OCI-M1 (cell line): ENCODE measurements around the gene ADGRG3.

ENCODE experiments used
- DNase-seq: peaks from one replicate; lab custom pipeline; 2025; lab: John Stamatoyannopoulos, UW

ADGRG3 gene

DNA sequence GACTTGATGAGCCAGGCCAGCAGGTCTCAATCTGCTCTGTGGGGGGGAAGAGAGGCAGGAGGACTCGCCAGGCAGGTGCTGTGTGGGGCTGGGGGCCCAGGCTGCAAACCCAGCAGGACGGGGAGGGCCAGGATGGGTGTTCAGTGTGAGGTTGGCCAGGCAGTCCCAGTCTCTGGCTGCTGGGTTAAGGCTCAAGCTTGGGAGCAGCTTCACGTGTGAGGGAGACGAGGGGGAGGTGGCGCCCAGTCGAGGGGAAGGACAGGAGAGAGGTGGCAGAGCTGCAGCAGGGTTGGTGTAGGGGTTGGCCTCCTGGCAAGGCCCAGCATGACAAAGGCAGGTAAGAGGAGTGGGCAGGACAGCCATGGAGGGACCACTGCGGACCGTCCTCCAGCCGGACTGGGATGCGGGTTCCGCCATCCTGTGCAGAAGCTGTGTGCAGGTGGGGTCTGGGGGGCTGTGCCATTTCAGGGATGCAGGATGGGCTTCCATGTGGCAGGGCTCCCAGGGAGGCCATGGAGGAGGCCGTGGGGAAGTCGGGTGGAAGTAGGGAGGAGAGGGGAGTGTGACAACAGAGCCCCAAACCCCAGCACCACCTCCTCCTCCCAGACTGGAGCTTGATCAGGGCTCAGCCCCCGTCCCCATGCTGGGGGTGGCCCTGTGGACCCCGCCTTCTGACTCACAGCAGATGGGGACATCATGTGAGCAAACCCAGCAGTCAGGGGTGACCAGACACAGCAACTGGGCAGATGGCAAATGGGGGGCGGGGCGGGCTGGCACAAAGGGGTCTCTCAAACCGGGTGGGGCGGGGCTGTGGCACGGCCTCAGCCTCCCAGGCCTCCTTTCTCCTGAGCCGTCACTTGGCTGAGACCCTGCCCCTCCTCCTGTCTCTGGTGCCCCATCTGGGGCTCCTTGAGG lies 36.9 kb upstream of the ADGRG3 start:
- DNase-seq, result no peak

DNA sequence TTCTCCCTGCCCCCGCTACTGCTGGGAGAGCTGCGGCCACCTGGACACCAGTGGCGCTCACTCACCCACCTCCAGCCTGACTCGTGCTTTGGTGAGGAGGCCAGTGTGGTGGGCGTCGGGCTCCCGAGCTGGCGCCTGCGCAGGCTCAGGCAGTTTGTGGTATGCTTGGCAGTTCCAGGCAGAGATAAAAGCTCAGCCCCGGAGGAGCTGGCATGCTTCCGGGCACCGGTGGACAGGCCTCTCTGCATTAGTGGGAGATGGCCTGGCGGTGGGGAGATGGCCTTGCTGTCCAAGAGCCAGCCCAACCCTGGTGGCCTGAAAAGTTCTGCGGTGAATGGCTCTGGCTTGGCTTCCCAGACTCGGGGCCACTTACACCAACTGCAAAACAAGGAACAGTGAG lies 35.5 kb upstream of the ADGRG3 start:
- DNase-seq, result no peak

DNA sequence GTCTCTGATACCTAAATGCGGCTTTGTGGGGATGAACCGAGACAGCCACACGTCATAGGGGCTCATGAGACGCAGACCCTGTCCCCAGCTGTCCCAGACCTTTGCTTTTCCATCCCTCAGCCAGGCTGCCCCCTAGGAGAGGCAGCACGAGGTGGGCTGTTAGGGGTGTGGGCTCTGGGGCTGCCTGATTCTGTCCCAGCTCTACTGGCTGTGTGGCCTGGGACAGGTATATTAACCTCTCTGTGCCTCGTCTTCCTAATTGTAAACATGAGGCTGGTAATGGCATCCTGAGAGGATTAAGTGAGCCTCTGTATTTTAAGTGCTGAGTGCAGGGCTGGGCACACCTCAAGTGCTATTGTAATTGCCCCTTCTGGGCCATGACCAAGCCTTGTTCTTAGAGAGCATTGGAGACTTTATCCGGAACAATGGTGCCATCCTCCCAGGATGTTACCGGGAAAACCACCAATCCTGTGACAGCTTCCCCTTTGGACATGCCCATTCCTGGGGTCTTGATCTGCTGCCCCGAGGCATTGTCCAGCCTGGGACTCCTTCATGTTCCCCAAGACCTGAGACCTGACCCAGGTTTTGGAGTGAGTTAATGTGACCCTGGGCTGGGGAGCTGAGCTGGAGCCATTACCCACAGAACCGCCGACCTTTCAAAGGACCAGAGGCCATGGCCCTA lies 34.6 kb upstream of the ADGRG3 start:
- DNase-seq, result no peak

DNA sequence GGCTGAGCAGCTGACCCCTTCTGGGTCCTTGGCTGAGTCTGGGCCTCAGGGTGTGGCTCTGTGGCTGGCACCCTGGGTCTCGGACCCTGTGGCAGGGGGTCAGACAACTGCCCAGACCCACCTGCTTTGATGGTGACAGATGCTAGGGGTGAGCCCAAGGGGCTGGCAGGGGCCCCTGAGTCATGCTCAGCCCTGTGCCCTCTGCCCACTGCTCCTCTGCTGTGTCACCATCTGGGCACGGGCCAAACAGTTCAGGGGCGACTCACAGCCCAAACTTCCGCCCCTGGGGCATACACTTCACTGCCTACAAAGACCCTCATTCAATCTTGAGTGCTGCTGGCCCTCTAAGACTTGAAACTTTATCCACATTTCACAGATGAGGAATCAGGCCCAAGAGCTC lies 33.9 kb upstream of the ADGRG3 start:
- DNase-seq, result no peak

DNA sequence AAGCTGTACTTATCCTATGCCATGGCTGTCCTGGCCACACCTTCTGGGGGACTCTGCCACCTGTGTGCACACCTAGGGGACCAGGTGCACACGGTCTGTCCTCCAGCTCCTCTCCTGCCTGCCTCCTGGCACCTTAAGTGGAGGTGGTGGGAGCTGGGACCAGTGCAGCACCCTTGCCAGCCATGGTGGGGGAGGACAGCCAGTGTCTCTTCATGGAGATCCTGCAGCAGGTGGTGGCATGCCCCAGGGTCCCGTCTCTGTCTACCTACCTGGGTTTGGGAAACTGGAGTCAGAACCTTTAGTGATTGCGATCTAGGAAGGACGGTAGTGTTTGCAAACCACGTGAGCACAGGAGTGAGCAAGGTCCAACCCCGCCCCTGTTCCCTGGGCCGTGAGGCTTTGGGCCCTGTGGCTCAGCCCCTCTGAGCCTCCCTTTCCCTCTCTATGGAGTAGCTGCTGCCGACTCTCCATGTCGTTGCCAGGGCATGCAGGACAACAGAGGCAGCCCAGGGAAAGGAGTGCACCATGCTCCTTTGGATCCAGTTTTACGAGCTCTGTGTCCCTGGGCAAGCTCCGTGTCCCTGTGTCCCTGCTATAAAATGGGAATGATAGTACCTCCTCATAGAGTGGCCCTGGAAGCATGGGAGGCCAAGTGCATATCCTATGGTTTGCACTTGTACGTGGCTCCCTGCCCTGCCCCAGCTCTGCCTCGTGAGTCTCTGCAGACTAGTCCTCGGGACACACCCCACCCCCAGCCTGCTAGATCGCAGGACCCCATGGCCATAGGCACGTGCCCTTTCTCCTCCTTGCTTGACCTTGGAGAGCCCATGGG lies 32.6 kb upstream of the ADGRG3 start:
- DNase-seq, result no peak

DNA sequence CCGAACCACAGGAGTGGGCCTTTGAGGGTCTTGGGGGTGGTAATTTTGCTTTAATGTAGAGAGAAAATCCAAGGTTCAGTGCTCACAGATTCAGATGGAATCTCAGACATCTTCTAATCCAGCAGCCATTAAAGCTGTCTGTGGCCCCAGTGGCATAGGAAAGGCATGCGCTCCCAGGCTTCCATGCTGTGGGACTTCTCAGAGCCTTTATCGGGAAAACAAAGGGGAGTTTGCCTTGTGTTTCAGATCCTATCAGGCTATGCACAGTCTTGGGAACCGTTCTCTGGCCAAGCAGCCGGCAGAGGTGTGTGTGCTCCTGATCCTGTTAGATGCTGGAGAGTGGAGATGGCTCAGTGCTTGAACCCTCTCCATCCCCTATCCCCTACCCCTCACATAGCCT lies 31.9 kb upstream of the ADGRG3 start:
- no peak for DNase-seq

DNA sequence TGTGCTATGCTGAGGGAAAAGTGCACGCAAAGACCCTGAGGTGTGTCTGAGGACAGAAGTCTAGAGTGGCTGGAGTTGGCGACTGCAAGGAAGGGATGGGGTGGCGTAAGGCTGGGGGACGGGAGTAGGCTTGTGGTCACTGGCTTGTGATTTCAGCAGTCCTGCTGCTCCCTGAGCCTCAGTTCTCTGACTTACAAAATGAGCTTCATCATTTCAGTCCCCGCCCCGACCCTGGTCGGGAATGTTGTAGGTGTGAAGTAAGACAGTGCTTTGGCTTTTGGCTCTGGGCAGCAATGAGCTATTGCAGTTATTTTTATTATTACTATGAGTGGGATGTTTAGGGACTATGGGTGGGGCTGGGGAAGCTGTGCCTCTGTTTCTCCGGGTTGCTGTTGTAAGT lies 31.1 kb upstream of the ADGRG3 start:
- DNase-seq, result no peak

DNA sequence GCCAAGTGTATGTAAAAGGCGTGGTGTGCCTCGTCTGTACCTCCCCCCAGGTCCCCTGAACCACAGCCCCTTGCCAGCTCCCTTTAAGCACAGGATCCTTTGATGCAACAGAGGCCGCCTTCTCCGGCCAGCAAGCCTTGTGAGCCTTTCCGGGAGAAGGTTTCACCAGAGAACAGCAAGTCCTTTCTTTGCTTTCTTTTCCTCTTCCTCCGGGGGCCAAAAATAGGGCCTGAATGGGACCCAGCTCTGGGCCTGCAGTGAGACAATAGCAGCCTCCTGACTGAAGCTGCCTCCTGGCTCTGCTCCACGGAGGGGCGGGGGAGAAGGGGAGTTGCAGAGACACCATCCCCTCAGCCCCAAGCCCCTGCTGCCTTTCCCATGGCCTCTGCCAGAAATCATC lies 30.7 kb upstream of the ADGRG3 start:
- DNase-seq, result no peak

DNA sequence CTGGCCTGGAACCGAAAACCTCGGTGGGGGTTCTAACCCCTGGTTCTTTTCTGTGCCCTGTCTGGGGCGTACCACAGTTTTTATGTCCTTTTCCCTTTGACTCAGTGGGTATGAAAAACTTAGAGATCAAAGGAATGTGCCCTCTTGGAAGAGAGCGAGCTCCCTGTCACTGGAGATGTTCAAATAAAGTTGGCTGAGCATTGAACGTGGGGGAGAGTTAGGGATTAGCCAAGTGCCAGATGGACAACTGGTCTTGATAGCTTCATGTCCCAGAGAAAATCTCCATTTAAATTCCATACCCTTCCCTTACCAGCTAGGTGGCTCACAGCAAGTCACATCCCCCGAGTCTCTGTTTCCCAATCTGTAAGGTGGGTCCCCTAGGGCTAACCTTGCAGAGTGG lies 30.1 kb upstream of the ADGRG3 start:
- no peak for DNase-seq

DNA sequence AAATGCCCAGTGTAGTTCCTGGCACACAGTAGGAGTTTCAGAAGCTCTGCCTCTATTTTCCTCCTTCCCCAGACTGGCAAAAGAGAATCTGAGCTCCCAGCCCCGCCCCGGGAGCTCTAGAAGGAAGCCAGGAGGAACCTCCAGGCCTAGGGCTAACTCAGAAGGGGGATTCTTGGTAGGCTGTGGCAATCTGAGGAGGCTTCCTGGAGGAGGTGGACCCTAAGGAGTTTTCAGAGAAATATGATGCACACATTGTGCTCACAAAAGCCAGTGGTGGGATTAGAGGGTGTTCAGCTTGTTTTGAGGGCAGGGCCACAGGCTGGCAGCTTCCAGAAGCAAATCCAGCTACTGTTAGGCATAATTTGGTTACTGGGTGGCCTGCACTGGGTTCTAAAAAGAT lies 29.7 kb upstream of the ADGRG3 start:
- no peak for DNase-seq

DNA sequence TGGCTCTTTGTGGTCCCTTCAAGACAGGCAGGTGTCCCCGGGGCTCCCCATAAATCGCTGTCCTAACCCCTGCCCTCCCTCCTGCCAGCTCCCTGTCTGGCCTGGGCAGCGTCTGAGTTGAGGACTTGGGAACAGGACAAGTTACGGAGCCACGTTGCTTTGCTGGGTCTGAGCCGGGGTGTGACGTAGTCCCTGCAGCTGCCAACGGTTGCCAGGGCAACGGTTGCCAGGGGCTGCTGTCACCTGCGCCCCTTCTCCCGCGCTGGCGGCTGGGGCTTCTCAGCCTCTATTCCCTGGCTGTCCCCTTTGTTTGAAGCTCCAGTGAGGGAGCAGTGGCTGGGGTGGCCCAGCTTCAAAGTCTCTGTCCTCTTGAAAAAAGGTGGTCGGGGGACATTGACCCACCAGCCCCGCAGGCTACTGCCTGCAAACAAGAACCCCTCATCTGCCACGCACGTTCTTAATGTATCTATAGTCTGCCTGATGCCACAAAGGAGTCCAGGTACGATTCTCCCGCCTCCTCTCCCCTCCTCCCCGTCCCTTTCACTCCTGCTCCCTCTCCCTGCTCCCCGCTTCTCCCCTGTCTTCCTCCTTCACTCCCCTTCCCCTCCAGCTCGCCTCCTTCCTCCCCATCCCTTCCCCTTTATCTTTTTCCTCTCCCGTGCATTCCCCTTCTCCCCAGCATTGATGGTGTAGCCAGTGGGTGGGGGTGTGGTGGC lies 28.8 kb upstream of the ADGRG3 start:
- no peak for DNase-seq

DNA sequence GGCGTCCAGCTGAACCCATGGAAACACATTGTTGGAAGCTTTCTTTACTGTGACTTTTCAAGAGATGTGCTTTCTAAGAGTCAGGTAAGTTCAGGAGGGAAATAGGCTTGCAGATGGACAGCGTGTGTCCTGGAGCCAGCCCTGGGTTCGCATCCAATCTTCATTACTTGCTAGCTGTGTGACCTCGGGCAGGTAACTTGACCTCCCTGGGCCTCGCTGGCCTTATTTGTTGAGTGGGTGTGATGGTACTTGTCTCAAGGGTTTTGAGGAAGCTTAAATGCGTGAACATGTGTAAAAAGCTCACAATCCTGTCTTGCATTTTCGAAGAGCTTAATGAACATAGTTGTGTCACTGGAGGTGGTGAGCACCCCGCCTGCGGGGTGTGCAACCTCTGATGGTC lies 27.9 kb upstream of the ADGRG3 start:
- no peak for DNase-seq

DNA sequence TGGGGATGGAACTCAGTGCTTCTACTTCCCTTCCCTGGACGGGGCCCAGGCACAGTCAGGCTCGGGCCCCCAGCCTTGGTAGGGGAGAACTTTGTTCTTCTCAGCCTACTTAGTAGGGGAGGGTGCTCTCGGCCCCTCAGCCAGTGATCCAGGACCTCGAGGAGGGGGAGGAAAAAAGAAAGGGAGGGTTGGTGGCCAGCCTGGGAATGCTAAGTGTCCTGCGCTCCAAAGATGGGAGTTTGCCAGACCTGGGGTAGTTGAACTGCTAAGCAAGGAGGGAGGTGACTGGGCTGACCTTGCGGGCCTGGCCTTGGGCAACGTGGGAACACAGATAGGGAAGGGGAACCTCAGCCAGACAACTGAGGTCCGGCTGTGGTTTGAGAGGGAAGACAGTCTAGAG lies 27.5 kb upstream of the ADGRG3 start:
- peak; percentile 9 for DNase-seq

DNA sequence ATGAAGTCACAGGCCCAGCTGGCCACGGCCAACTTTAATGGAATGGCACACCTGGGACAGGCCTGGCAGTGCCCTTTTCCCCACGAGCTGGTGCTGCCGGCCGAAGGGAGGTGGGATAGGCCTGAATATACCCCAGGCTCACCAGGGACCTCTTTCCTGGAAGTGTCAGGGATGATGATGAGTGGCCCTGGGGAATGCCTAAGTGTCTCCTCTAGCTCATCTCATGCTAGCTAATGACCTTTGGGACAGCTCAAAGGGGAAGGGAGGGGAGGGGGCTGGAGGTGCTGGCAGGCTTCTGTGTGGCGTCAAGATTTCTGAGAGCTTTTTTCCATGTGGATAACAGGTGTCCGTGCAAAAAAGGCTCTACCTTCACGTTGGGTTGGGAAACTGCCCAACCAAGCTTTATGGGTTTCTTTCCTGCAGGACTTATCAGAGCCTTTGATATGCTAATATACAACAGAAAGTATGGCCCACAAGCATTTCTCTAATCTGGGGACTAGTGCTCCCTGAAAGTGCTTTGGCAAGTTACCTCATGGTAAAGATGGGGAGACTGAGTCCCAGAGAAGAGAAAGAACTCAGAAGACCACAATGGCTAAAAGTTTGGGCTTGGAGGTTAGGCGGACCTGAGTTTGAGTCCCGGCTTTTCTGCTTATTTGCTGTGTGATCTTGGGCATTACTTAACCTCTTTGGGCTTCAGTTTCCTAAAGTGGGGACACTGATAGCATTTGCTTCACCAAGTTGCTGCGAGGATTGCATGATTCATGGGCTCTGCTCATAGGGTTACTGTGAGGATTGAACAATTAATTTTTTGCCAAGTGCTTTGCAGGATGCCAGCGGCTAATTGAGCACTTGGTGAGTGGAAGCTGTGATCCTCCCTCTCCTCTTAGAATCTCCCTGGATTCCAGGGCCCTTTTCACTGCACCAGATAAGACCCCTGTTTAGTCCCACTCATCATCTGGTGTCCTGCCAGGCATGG lies 25.7 kb upstream of the ADGRG3 start:
- no peak for DNase-seq

DNA sequence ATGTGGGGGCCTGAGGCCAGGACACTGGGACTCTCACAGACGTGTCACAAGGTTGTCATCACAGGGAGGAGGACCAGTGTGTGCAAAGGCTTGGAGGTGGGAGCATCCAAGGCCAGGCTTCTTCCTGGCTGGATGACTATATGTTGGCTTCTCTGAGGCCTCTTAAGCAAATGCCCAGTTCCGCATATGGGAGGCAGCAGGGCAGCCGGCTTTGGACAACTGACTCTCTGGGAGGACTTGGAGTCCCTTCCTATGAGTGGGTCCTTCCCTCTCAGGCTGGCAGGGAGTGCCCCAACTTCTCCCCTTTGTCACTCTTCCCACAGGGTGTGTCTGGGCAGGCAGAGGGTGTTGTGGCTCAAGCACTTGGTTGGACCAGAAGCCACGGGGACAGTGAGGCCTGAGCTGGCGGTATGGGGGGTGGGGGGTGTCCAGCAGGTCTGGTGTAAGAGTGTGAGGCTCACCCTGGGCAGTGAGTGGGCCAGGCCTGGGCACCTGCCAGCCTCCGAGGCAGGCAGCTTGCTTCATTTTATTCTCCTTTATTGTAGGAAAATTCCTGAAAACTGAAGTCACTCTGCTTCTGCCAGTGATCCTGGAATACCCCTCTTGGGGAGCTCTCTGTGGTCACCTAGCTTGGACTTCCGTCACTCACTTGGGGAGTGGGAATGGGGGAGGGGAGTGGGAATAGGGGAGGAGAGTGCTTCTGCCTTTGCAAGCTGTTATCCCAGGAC lies 24.8 kb upstream of the ADGRG3 start:
- no peak for DNase-seq

DNA sequence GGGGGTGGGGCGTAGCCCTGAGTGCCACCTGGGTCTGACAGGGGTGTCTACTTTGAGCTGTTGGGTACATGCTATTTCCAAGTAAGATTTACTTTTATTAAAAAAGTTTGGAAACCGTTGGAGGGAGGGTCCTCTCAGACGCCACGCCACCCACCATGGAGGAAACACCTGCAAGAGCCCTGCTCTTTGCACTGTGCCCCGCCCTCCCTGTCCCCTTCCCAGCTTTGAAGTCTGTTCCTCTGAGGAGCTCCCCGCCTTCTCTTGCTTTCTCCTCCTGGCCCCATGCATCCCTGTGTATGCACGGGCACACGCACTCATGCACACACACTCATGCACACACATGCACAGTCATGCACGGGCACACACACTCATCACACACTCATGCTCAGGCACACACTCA lies 24.2 kb upstream of the ADGRG3 start:
- DNase-seq, result no peak

DNA sequence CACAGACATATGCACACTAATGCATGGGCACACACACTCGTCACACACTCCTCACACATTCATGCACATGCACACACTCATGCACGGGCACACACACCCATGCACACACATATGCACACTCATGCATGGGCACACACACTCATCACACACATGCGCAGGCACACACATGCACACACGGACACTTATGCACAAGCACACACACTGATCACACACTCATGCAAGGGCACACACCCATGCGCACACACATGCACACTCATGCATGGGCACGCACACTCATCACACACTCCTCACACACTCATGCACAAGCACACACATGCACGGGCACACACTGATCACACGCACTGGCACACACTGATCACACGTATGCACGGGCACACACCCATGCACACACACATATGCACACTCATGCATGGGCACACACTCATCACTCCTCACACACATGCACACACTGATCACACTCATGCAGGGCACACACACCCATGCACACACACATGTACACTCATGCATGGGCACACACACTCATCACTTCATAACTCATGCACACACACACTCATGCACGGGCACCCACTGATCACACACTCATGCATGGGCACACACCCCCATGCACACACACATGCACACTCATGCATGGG lies 23.6 kb upstream of the ADGRG3 start:
- no peak for DNase-seq

DNA sequence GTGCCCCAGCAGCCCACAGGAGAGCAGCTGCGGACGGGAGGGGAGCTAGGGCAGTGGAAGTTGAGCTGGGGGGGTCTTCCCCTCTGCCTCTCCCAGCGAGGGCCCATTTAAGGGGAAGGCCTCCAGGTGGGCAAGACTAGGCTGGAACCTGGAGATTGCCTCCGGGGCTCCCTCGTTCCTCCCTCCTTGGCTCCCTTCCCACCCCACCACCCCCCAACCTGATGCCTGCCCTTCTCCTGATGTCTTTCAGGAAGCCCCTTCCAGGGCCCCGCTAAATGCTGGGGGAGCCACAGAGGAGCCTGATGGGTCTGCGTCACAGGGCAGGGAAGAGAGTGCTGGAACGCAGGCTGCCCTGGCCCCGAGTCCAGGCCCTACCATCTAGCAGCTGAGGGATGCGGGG lies 22.9 kb upstream of the ADGRG3 start:
- DNase-seq, result no peak

DNA sequence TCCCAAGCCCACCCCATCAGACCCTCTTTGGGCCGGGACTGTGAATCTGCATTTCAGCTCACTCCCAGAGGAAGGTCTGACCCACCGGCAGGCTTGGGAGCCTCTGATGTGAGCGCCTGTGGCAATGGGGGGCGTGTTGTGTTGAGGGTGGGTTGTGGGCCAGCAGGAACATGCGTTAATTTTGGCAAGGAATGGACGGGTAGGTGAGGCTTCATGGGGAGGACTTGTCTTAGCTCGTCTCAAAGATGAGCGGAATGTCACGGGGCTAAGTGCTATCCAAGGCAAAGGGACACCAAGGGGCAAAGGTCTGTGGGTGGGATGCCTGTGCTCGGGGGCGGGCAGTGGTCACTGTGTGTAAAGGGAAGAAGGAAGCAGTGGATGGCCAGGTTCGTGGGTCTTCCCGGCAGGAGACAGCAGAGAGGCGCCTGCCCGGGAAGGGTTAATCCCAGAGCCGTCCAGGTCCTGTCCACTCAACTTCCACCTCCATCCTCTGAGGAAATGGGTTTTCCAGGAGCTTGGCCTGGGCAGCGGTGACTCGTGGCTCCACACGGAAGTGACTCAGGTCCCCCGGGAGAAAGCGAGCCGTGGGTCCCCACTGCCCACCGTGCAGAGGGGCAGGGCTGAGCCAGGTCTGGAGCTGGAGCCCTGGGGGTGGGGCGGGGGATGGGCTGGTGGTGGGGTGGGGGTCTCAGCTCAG lies 22.3 kb upstream of the ADGRG3 start:
- no peak for DNase-seq
